HepG2 (cell line): ENCODE results near the gene NLRC5.

ENCODE experiments used
- ATM ChIP-seq: fragments of 450-650 bp; IDR thresholded peaks from 2 replicates; pipeline ENCODE4 v1.7.1; 2017; ENCODE audit warnings: mild to moderate bottlenecking, borderline replicate concordance
- GFI1 ChIP-seq: sonication (generic); formaldehyde crosslinking; IDR thresholded peaks from 2 replicates; pipeline ENCODE4 v1.5.0; 2020; ENCODE audit warnings: missing genetic modification reagents, mild to moderate bottlenecking, borderline replicate concordance
- HES4 ChIP-seq: sonication (generic); formaldehyde crosslinking; IDR thresholded peaks from 2 replicates; pipeline ENCODE4 v1.9.0; 2021; ENCODE audit warnings: mild to moderate bottlenecking, missing genetic modification reagents, borderline replicate concordance
- SIN3A ChIP-seq: IDR thresholded peaks from 2 replicates; pipeline ENCODE4 v1.6.1; 2011; ENCODE audit warnings: low read depth, mild to moderate bottlenecking, control low read depth, low read length, borderline replicate concordance
- ZNF232 ChIP-seq: sonication (generic); formaldehyde crosslinking; IDR thresholded peaks from 2 replicates; pipeline ENCODE4 v1.4.0; 2020; ENCODE audit warnings: missing genetic modification reagents, borderline replicate concordance
- ZNF670 ChIP-seq: sonication (generic); formaldehyde crosslinking; IDR thresholded peaks from 2 replicates; pipeline ENCODE4 v1.8.0; 2022; ENCODE audit warnings: mild to moderate bottlenecking, missing genetic modification reagents, borderline replicate concordance
- TF ChIP-seq, protein P1 (sequence below): sonication (generic); formaldehyde crosslinking; IDR thresholded peaks from 2 replicates; pipeline ENCODE4 v1.8.0; 2022; ENCODE audit warnings: missing genetic modification reagents, mild to moderate bottlenecking, moderate library complexity, borderline replicate concordance
- TF ChIP-seq, protein P2 (sequence below): sonication (generic); formaldehyde crosslinking; IDR thresholded peaks from 2 replicates; pipeline ENCODE4 v1.5.0; 2020; ENCODE audit warnings: mild to moderate bottlenecking, missing genetic modification reagents, moderate library complexity

DNA sequence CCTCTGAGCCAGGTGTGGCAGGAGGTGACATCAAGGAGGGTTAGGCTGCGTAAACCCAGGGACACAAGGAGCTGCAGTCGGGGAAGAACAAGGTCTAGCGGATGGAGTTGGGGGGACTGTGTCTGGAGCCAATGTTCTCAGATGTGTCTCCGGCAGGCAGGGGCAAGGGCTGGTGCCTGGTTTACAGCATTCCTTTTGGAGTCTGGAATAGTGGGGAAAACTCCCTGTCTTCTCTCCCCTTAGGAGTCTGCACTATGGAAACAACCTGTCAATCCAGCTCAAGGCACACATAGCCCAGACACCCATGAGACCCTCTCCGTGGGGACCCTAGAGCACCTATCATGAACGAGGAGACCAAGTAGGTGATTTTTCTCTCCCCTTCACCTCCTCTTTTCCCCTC is 27.5 kb downstream of the NLRC5 start:
- TF ChIP-seq, protein P1, sequence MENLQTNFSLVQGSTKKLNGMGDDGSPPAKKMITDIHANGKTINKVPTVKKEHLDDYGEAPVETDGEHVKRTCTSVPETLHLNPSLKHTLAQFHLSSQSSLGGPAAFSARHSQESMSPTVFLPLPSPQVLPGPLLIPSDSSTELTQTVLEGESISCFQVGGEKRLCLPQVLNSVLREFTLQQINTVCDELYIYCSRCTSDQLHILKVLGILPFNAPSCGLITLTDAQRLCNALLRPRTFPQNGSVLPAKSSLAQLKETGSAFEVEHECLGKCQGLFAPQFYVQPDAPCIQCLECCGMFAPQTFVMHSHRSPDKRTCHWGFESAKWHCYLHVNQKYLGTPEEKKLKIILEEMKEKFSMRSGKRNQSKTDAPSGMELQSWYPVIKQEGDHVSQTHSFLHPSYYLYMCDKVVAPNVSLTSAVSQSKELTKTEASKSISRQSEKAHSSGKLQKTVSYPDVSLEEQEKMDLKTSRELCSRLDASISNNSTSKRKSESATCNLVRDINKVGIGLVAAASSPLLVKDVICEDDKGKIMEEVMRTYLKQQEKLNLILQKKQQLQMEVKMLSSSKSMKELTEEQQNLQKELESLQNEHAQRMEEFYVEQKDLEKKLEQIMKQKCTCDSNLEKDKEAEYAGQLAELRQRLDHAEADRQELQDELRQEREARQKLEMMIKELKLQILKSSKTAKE (CRISPR knock-in tag): no peak
- no peak for TF ChIP-seq HES4
- no peak for TF ChIP-seq ATM
- no peak for TF ChIP-seq GFI1 (CRISPR knock-in tag)
- no peak for TF ChIP-seq SIN3A
- TF ChIP-seq, protein P2, sequence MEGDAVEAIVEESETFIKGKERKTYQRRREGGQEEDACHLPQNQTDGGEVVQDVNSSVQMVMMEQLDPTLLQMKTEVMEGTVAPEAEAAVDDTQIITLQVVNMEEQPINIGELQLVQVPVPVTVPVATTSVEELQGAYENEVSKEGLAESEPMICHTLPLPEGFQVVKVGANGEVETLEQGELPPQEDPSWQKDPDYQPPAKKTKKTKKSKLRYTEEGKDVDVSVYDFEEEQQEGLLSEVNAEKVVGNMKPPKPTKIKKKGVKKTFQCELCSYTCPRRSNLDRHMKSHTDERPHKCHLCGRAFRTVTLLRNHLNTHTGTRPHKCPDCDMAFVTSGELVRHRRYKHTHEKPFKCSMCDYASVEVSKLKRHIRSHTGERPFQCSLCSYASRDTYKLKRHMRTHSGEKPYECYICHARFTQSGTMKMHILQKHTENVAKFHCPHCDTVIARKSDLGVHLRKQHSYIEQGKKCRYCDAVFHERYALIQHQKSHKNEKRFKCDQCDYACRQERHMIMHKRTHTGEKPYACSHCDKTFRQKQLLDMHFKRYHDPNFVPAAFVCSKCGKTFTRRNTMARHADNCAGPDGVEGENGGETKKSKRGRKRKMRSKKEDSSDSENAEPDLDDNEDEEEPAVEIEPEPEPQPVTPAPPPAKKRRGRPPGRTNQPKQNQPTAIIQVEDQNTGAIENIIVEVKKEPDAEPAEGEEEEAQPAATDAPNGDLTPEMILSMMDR: no peak
- TF ChIP-seq ZNF232: no peak
- no peak for TF ChIP-seq ZNF670 (CRISPR knock-in tag)
